Activated CD4-positive, alpha-beta T cell treated with anti-CD3 and anti-CD28 coated beads, Interleukin-2, amount 10 ng/mL, durations not matched to agents 24 days and 14 days (primary cell): ENCODE results near the gene KRTAP29-1. TPM values are rescaled to one million over a fixed set of nuclear protein-coding genes. Genes with fewer than 3 reads are reported as not detected.

Experiments
- DNase-seq: peaks from one replicate; pipeline ENCODE4 v3.0.0; 2022
- H3K27ac Mint-ChIP-seq: one replicate; pipeline ENCODE4 v1.8.0; 2022; ENCODE audit warnings: mild to moderate bottlenecking, mixed read lengths
- H3K27me3 Mint-ChIP-seq: one replicate; pipeline ENCODE4 v1.8.0; 2022; ENCODE audit warnings: mixed read lengths
- H3K36me3 Mint-ChIP-seq: one replicate; pipeline ENCODE4 v1.8.0; 2022; ENCODE audit warnings: low read depth, mild to moderate bottlenecking, mixed read lengths
- H3K4me1 Mint-ChIP-seq: one replicate; pipeline ENCODE4 v1.8.0; 2021; ENCODE audit warnings: mixed read lengths
- H3K4me3 Mint-ChIP-seq: one replicate; pipeline ENCODE4 v1.8.0; 2022; ENCODE audit warnings: mild to moderate bottlenecking, moderate library complexity, mixed read lengths
- H3K9me3 Mint-ChIP-seq: one replicate; pipeline ENCODE4 v1.8.0; 2021; ENCODE audit warnings: mixed read lengths
- intact Hi-C: fragments of 100-400 bp; cut with micrococcal nuclease; formaldehyde crosslinking; loops from one replicate; pipeline ENCODE4 v1.15.1; 2023
- total RNA-seq: library from RNA; stranded (reverse); gene quantifications from 2 replicates; pipeline ENCODE4 v1.2.3, GENCODE V29; 2022

The KRTAP29-1 gene
- total RNA-seq, 1 donor from 2014 or later = not detected

DNA sequence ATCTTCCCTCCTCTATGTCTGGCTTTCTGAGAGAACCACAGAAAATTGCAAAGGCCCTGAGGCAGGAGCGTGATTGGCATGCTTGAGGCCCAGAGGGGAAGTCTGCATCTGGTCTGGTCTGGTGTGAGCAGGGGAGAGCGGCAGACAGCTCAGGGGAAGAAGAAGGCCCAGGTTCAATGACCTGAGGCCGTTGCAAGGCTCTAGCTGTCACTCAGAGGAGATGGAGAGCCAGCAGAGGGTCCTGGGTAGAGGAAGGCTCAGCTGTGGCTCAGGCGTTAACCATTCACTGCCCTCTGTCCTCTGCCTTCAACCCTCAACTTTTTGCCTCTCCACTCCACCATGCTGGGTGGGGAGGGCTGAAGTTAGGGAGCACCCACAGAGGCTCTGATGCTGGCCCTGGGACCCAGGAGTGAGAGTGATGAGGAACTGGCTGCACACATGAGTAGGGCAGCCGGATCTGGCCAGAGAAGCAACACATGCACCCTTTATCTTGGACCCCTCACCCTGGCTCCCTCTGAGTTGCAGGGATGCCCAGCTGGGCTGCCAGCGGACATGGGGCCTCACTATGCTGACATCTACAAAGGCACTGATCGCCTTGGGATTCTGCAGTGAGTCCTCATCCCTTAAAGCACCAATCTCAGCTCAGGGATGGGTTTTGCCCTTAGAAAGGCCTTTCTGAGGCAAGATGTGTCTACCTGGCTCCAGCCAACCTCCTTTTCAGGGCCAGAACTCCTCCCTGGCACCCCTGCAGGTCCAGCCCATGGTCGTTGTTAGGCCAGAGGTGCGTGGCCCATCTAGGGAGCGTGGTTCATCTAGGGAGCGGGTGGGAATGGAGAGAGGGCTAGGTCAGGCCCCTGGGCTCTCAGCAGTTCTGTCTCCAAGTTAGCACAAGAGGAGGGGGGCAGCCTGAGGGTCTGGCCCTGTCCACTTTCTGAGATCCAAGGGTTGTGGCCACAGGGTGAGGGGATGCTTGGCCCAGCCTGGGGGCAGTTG lies 20.5 kb upstream of the KRTAP29-1 start:
- Mint-ChIP-seq H3K36me3 (no peaks in the 10 kb centered on the region), H3K27ac (no peak overlapping the region), H3K27me3 (peaks cover 2% of the 10 kb centered on the region), H3K4me3 (no peak overlapping the region), H3K4me1 (peaks cover 2% of the 10 kb centered on the region), H3K9me3 (no peaks in the 10 kb centered on the region)
- no peak for DNase-seq
- intact Hi-C loops = loop anchor here (1.0 to 5.0 kb wide), 2 partner anchors 414 to 466 kb away; no protein-coding TSS in a partner anchor

DNA sequence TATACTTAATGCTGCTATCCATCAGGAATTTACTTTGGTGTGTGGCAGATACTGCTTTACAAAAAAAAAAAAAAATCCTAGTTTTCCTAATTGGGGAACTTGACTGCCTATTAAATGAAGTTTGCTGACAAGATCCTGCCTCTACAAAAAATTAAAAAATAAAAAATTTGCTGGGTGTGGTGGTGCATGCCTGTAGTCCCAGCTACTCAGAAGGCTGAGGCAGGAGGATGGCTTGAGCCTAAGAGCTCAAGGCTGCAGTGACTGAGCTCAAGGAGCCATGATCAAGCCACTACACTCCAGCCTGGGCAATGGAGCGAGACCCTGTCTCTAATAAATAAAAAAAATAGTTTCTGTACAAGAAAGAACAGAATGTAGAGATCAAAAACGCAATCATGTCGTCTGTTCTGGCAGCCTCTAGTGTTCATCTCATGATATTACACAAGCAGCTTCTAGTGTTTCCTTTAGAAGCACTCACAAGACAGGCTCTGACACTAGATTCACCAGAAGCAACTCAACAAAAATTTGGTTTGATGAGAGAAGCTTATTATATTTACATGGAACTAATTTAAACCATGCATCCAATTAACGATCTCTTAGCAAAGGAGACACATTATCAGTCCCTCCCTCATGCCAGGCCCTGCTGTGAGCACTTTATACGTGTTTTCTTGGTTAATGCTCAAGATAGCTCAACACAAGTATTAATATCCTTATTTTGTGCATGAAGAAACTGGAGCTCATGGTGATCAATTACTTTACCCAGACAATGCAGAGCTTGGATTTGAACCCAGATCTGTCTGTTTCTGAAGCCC lies 19.6 kb upstream of the KRTAP29-1 start:
- H3K4me3 Mint-ChIP-seq = no peak overlapping the region
- no peaks in the 10 kb centered on the region for H3K9me3 Mint-ChIP-seq
- H3K4me1 Mint-ChIP-seq = peaks cover 2% of the 10 kb centered on the region
- peaks cover 2% of the 10 kb centered on the region for H3K27me3 Mint-ChIP-seq
- H3K36me3 Mint-ChIP-seq = no peaks in the 10 kb centered on the region
- intact Hi-C loops = loop anchor here (1.0 to 5.0 kb wide), 2 partner anchors 413 to 465 kb away; no protein-coding TSS in a partner anchor
- no peak for DNase-seq
- H3K27ac Mint-ChIP-seq = no peak overlapping the region

DNA sequence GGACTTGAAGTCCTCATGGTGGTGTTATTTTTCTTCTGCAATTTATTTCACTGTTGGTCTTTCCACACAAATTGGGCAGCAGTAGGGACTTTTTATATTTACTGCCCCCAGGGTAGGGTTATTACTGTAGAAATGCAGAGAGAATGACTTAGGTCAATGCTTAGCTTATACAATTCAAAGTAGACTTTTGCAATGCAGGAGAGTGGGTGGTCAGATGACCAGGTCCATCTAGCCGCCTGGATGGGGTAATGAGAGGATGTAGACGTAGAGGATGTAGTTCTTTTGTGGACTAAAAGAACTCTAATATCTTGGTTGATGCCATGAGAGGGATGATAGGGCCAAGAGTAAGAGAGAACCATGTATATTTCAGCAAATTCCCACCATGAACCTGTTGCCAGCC lies 15.6 kb upstream of the KRTAP29-1 start:
- H3K36me3 Mint-ChIP-seq = no peaks in the 10 kb centered on the region
- intact Hi-C loops = no loop called here
- H3K9me3 Mint-ChIP-seq = no peaks in the 10 kb centered on the region
- no peaks in the 10 kb centered on the region for H3K4me1 Mint-ChIP-seq
- no peak overlapping the region for H3K27ac Mint-ChIP-seq
- no peak overlapping the region for H3K4me3 Mint-ChIP-seq
- DNase-seq = no peak
- peaks cover 2% of the 10 kb centered on the region for H3K27me3 Mint-ChIP-seq

DNA sequence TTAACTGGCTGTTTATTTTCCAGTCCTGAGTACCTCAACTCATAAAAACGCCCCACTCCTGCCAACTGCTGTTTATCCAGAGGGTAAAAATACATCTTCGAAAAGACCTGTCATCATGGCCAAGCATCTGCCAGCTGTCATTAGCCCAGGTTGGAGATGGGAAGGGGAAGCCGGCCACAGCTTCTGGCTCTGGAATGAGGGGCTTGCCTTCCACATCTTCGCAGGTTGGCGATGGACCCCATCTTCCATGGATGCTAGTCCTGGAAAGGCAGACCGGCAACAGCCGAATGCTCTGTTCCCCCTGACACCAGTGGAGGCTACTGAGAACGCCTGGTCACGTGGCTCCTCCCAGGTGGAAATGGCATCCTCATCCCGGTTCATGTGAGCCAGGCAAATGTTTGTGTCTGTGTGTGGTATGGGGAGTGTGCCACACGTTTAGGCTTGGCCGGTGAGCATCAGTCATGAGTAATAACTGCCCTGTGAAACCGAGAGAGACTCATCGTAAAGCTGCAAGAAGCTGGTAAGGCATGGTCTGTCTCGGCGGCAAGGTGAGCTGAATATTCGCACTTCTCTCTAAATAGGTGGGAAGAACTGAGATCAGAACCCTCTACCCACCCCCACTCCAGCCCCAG lies 13.3 kb upstream of the KRTAP29-1 start:
- Mint-ChIP-seq H3K27ac (no peak overlapping the region), H3K36me3 (no peaks in the 10 kb centered on the region), H3K4me1 (peaks cover 4% of the 10 kb centered on the region), H3K27me3 (peaks cover 7% of the 10 kb centered on the region), H3K4me3 (no peak overlapping the region), H3K9me3 (no peaks in the 10 kb centered on the region)
- DNase-seq = no peak
- intact Hi-C loops = no loop called here

DNA sequence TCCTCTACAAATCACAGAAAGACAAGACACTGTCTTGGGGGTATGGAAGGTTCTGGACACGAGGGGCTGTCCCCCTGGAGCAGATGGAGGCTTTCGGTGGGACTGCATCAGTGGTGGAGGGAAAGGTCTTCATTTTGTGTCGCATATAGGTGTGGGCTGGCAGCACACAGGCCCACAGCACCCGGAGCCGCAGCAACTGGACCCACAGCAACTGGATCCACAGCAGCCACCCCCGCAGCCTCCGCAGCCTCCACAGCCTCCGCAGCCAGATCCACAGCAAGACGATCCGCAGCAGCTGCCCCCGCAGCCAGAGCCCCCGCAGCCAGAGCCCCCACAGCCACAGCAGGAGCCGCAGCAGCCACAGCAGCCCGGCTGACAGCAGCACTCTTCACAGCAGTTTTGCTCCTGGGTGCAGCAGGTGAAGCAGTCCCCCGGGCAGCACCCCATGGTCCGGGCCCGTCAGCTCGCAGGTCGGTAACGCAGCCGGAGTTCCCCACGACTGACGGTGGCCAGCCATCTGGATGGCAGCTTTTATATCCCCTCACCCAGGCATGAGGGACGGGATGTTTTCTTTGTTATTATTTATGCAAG lies 12.6 kb upstream of the KRTAP29-1 start, which contains the start of gene KRTAP17-1:
Gene KRTAP17-1, minus strand, starts transcription at position 507 of the 591 bp plus-strand sequence. Its CDS starts 60 bp downstream, at position 447.
- H3K4me3 Mint-ChIP-seq = no peak within 1 kb of the TSS
- no peaks in the 10 kb centered on the region for H3K9me3 Mint-ChIP-seq
- H3K4me1 Mint-ChIP-seq = peaks cover 4% of the 10 kb centered on the region
- peaks cover 7% of the 10 kb centered on the region for H3K27me3 Mint-ChIP-seq
- no peaks in the 10 kb centered on the region for H3K36me3 Mint-ChIP-seq
- DNase-seq = no peak
- no peak within 1 kb of the TSS for H3K27ac Mint-ChIP-seq
- intact Hi-C loops = no loop called here

DNA sequence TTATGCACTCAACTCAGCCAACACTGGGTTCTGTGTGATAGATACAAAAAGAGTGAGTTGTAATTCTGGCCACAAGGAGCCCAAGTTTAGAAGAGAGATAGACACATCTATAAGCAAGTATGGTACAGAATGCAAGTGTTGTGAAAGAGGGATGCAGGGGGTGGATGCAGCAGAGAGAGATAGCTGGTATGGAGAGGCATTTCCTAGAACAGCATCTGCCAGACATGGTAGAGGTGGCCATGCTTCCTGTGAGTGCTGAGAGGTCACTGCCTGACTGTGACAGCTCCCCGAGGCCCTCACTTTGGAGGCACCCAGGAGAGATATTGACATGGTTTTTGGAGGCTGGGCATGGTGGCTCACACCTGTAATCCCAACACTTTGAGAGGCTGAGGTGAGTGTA lies 8.5 kb upstream of the KRTAP29-1 start:
- intact Hi-C loops = no loop called here
- H3K4me1 Mint-ChIP-seq = peaks cover 27% of the 10 kb centered on the region
- H3K27me3 Mint-ChIP-seq = peaks cover 6% of the 10 kb centered on the region
- H3K9me3 Mint-ChIP-seq = no peaks in the 10 kb centered on the region
- DNase-seq = no peak
- H3K36me3 Mint-ChIP-seq = no peaks in the 10 kb centered on the region
- H3K27ac Mint-ChIP-seq = no peak overlapping the region
- H3K4me3 Mint-ChIP-seq = no peak overlapping the region

DNA sequence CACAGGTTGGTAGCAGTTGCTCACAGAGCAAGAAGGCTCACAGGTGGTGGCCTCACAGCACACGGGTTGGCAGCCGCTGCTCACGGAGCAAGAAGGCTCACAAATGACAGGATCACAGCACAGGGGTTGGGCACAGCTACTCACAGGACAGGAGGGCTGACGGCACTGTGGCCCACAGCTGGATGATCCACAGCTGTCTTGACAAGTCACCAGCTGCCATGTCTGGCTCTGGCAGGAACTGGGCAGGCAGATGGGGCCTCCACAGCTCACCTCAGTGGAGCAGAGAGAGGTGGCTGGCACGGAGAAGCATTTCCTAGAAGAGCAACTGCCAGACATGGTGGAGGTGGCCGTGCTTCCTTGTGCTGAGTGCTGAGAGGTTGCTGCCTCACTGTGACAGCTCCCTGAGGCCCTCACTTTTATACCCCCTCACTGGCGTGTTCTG lies 6.3 kb upstream of the KRTAP29-1 start, which contains the start of gene KRTAP16-1:
Gene KRTAP16-1, minus strand, starts transcription at position 392 of the 442 bp plus-strand sequence. Its CDS starts 56 bp downstream, at position 336.
- Mint-ChIP-seq H3K4me1 (peaks cover 27% of the 10 kb centered on the region), H3K4me3 (peak within 1 kb of the TSS; percentile 38)

DNA sequence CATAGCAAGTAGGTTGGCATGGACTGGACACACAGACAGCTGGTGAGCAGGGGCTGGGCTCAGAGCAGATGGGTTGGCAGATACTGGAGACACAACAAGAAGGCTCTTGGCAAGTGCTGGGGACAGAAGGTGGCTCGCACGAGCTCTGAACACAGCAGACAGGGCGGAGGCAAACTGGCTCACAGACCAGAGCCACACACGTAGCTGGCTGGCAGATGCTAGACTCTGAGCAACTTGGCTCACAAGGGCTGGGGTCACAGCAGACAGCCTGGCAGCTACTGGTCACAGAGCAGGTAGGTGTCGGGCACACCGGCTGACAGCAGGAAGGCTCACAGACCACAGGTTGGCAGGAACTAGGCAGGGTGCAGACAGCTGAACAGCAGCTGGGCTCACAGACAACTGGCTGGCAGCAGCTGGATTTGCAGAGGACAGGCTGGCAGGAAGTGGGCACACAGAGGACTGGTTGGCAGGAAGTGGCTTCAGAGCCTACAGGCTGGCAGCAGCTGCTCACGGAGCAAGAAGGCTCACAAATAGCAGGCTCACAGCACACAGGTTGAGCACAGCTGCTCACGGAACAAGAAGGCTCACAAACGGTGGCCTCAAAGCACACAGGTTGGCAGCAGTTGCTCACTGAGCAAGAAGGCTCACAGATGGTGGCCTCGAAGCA lies 5.7 kb upstream of the KRTAP29-1 start:
- peaks cover 27% of the 10 kb centered on the region for H3K4me1 Mint-ChIP-seq
- intact Hi-C loops = no loop called here
- no peaks in the 10 kb centered on the region for H3K9me3 Mint-ChIP-seq
- DNase-seq = peak; percentile 75
- H3K4me3 Mint-ChIP-seq = peak overlapping the region; percentile 38
- peaks cover 6% of the 10 kb centered on the region for H3K27me3 Mint-ChIP-seq
- peak overlapping the region; percentile 18 for H3K27ac Mint-ChIP-seq
- H3K36me3 Mint-ChIP-seq = no peaks in the 10 kb centered on the region

More for the DNA sequence above, 6.3 kb upstream of the KRTAP29-1 start, which contains the start of gene KRTAP16-1:
- intact Hi-C loops = no loop called here
- H3K27ac Mint-ChIP-seq = peak within 1 kb of the TSS; percentile 18
- H3K36me3 Mint-ChIP-seq = no peaks in the 10 kb centered on the region
- peak; percentile 70 for DNase-seq
- H3K9me3 Mint-ChIP-seq = no peaks in the 10 kb centered on the region
- peaks cover 6% of the 10 kb centered on the region for H3K27me3 Mint-ChIP-seq

DNA sequence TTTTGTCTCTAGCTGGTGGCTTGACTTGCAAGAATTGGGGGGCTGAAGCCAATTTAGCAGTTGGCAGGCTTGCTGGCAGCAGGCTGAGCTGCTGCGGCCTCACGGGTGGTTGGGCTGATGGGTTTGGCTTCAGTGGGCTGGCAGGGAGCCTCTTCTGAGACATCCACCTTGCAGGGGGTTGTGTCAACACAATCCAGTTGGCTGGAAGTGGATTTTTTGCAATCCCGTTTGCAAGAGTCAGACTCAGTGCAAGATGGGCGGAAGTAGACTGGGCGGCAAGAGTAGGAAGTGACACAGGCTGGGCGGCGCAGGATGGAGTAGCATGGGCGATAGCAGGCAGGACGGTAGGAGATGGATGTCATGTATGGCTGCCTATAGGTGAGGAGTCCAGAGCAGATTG lies 5.0 kb upstream of the KRTAP29-1 start:
- no peak for DNase-seq
- Mint-ChIP-seq H3K4me3 (no peak overlapping the region), H3K27me3 (peaks cover 6% of the 10 kb centered on the region), H3K9me3 (no peaks in the 10 kb centered on the region), H3K36me3 (no peaks in the 10 kb centered on the region), H3K4me1 (peaks cover 27% of the 10 kb centered on the region), H3K27ac (no peak overlapping the region)
- intact Hi-C loops = no loop called here

DNA sequence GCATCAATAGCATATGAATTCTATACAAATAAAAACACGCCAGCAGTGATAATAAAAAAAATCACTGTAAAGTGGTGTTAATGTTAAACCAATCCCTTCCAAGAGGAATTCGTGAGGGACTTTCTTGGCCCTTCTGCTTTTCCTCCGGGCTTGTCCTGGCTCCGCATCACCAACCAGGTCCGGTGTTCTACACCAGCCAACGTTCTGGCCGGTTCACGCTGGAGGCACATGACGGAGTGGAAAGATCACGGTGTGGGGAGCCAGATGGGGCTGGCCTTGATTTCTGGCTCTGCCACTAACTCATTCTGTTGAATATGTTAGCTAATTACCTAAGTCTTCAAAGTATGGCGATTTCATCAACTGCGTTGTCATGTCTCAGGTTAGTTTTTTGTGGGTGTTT lies 1.4 kb upstream of the KRTAP29-1 start:
- Mint-ChIP-seq H3K27me3 (no peaks in the 10 kb centered on the region), H3K27ac (no peak overlapping the region), H3K4me3 (no peak overlapping the region), H3K9me3 (peaks cover 4% of the 10 kb centered on the region), H3K36me3 (no peaks in the 10 kb centered on the region), H3K4me1 (peaks cover 15% of the 10 kb centered on the region)
- no peak for DNase-seq
- intact Hi-C loops = no loop called here

DNA sequence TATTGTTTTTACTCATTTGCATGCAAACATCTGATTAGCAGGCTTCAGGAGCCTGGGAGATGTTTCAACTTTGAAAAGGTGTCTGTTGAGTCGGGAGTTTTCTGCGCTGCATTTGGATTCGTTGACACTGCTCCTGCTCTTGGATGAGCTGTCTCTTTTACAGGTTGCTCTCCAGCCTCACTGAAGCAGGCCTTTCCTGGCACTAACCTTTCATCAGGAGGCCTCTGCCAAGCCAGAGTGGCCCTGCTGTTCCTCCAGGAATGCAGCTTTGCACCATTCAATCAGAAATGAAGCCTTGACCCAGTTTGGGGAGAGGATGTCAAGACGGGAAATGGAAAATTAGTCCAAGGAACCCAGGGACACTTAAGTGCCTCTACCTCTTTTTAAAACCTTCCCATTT lies 330 bp upstream of the KRTAP29-1 start:
- H3K4me3 Mint-ChIP-seq = no peak overlapping the region
- DNase-seq = no peak
- no peak overlapping the region for H3K27ac Mint-ChIP-seq
- peaks cover 4% of the 10 kb centered on the region for H3K4me1 Mint-ChIP-seq
- intact Hi-C loops = no loop called here
- no peaks in the 10 kb centered on the region for H3K27me3 Mint-ChIP-seq
- no peaks in the 10 kb centered on the region for H3K36me3 Mint-ChIP-seq
- H3K9me3 Mint-ChIP-seq = peaks cover 4% of the 10 kb centered on the region

DNA sequence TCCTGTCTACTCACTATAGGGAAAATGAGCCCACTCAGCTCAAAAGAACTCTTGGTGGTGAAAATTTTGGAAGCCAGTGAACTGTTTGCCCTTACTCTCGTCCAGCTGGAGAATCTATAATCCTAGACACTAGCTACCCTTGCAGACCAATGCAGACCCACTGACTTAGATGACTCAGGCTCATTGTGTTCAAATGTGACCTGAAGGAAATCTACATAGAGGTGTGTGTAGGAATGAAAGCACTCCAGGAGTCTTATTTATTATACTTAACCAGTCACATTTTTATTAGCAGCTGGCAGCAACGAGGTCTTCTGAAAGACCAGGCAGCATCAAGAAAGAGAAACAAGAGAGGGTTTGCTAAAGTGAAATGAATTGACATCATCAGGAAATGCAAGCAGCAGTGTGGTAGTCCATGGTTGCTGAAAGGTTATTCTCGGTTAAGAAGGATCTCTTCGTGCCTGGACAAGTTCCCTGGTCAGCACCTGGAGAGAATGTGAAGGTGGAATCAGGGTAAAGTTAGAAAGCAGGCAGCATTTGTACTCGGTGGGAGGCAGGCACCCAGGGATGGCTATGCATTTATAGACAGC lies 1.4 kb downstream of the KRTAP29-1 start:
- Mint-ChIP-seq H3K4me1 (no peaks in the 10 kb centered on the region), H3K36me3 (no peaks in the 10 kb centered on the region), H3K9me3 (peaks cover 4% of the 10 kb centered on the region), H3K4me3 (no peak overlapping the region), H3K27ac (no peak overlapping the region), H3K27me3 (no peaks in the 10 kb centered on the region)
- DNase-seq = no peak
- intact Hi-C loops = no loop called here
